ENCODE data around the gene ZNF638.

The ZNF638 gene

GRCh38 chr2:71469403-71470398 is 138.1 kb downstream of the ZNF638 start:
- Histone ChIP-seq H3K27me3 (peaks cover 36% of the 10 kb centered on the region), H3K36me3 (no peaks in the 10 kb centered on the region), H3K9me3 (no peaks in the 10 kb centered on the region), H3K4me3 (ENCODE audit: low read depth, low read length) (no peak overlapping the region), H3K4me1 (no peaks in the 10 kb centered on the region)
- DNase-seq, result no peak
- TF ChIP-seq, protein P1, sequence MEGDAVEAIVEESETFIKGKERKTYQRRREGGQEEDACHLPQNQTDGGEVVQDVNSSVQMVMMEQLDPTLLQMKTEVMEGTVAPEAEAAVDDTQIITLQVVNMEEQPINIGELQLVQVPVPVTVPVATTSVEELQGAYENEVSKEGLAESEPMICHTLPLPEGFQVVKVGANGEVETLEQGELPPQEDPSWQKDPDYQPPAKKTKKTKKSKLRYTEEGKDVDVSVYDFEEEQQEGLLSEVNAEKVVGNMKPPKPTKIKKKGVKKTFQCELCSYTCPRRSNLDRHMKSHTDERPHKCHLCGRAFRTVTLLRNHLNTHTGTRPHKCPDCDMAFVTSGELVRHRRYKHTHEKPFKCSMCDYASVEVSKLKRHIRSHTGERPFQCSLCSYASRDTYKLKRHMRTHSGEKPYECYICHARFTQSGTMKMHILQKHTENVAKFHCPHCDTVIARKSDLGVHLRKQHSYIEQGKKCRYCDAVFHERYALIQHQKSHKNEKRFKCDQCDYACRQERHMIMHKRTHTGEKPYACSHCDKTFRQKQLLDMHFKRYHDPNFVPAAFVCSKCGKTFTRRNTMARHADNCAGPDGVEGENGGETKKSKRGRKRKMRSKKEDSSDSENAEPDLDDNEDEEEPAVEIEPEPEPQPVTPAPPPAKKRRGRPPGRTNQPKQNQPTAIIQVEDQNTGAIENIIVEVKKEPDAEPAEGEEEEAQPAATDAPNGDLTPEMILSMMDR (IDR thresholded peaks at IDR 0.05; ENCODE audit: low read depth, low read length), result no peak

DNA sequence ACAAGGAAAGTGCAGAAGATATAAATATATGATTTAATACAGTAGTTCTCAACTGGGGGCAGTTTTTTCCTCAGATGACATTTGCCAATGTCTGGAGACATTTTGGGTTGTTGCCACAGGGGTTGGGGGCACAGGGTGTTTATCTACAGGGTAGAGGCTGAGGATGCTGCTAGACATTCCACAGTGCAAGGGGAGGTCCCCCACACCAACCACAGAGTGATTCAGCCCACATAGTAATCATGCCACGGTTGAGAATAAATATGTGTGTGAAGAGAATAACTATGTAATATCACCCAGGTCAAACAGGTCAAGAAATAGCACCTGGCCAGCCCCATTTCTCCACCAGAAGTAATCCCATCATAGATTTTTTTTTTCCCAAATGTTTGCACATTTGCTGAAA is 139.7 kb downstream of the ZNF638 start:
- no peak for DNase-seq
- H3K4me1 ChIP-seq, result no peaks in the 10 kb centered on the region
- H3K27me3 ChIP-seq, result peaks cover 28% of the 10 kb centered on the region
- no peak overlapping the region for H3K4me3 ChIP-seq (ENCODE audit: low read depth, low read length)
- H3K36me3 ChIP-seq, result no peaks in the 10 kb centered on the region
- TF ChIP-seq, protein P1 (IDR thresholded peaks at IDR 0.05; ENCODE audit: low read depth, low read length), result no peak
- H3K9me3 ChIP-seq, result no peaks in the 10 kb centered on the region

GRCh38 chr2:71472019-71472418 is 140.4 kb downstream of the ZNF638 start:
- Histone ChIP-seq H3K36me3 (no peaks in the 10 kb centered on the region), H3K4me3 (ENCODE audit: low read depth, low read length) (no peak overlapping the region), H3K27me3 (peaks cover 20% of the 10 kb centered on the region), H3K9me3 (no peaks in the 10 kb centered on the region), H3K4me1 (no peaks in the 10 kb centered on the region)
- no peak for DNase-seq
- TF ChIP-seq, protein P1 (IDR thresholded peaks at IDR 0.05; ENCODE audit: low read depth, low read length), result no peak

DNA sequence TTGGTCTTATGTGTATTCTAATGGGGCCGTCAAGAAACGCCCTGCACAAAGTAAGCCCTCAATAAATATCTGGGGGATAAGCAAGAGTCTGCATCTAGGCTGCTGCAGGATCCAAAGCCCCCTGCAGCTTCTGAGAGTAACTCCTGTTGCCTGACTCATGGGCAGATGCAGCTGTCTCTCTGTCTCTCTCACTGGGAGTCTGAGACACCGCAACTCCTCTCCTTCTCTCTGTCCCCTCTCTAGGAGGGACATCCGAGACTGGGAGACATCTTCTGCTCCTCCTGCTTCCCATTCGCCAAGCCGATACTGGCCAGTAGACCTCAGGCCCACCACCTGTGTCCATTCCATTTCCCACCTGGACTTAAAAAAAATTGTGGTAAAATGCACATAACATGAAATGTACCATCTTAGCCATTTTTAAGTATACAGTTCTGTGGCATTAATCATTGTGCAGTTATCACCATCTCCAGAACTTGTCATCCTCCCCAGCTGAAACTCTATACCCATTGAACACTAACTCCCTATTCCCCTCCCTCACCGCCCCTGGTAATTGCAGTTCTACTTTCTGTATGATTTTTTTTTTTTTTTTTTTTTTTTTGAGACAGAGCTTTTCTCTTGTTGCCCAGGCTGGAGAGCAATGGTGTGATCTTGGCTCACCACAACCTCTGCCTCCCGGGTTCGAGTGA is 141.9 kb downstream of the ZNF638 start:
- Histone ChIP-seq H3K9me3 (no peaks in the 10 kb centered on the region), H3K4me3 (ENCODE audit: low read depth, low read length) (no peak overlapping the region)

GRCh38 chr2:71474116-71474743 is 142.6 kb downstream of the ZNF638 start:
- no peaks in the 10 kb centered on the region for H3K4me1 ChIP-seq
- TF ChIP-seq, protein P1 (IDR thresholded peaks at IDR 0.05; ENCODE audit: low read depth, low read length), result no peak
- DNase-seq, result no peak
- no peaks in the 10 kb centered on the region for H3K36me3 ChIP-seq
- no peak overlapping the region for H3K4me3 ChIP-seq (ENCODE audit: low read depth, low read length)
- H3K27me3 ChIP-seq, result peaks cover under 1% of the 10 kb centered on the region; the same call in 1 of the 2 replicates
- no peaks in the 10 kb centered on the region for H3K9me3 ChIP-seq

More for the DNA sequence above, 141.9 kb downstream of the ZNF638 start:
- Histone ChIP-seq H3K36me3 (no peaks in the 10 kb centered on the region), H3K27me3 (peaks cover 8% of the 10 kb centered on the region; the same call in 1 of the 2 replicates), H3K4me1 (no peaks in the 10 kb centered on the region)
- DNase-seq, result no peak
- TF ChIP-seq, protein P1 (IDR thresholded peaks at IDR 0.05; ENCODE audit: low read depth, low read length), result no peak

Measured in BE2C (cell line).